Smooth muscle cell (in vitro differentiated cells): ENCODE data around the gene NLGN1. TPM values are rescaled to one million over a fixed set of nuclear protein-coding genes. Genes with fewer than 3 reads are reported as not detected.
A peak's percentile ranks its signal among the peaks of the same experiment; 100 is the strongest.

Source experiments
- DNase-seq: peaks from one replicate; lab custom pipeline; 2025; ENCODE audit not compliant: unreplicated experiment; lab: John Stamatoyannopoulos, UW
- H2AFZ ChIP-seq: fragments of 200-600 bp; sonication (generic); 2 replicates; pipeline ENCODE4 v1.6.0; 2016; ENCODE audit warnings: antibody characterized with exemption, low read depth, mild to moderate bottlenecking
- H3F3A ChIP-seq: fragments of 200-600 bp; sonication (generic); 2 replicates; pipeline ENCODE4 v1.6.0; 2017; ENCODE audit warnings: antibody characterized with exemption, low read depth
- H3K27ac ChIP-seq: fragments of 200-600 bp; sonication (generic); 2 replicates; pipeline ENCODE4 v1.5.1; 2016; ENCODE audit warnings: low read depth, mild to moderate bottlenecking
- H3K27me3 ChIP-seq: fragments of 200-600 bp; sonication (generic); 2 replicates; pipeline ENCODE4 v1.6.1; 2016; ENCODE audit warnings: low read depth, mild to moderate bottlenecking
- H3K36me3 ChIP-seq: fragments of 200-600 bp; sonication (generic); 2 replicates; pipeline ENCODE4 v1.5.1; 2016; ENCODE audit warnings: low read depth
- H3K4me1 ChIP-seq: fragments of 200-600 bp; sonication (generic); 2 replicates; pipeline ENCODE4 v1.5.1; 2016; ENCODE audit warnings: low read depth
- H3K4me2 ChIP-seq: fragments of 200-600 bp; sonication (generic); 2 replicates; pipeline ENCODE4 v1.6.0; 2016; ENCODE audit warnings: mild to moderate bottlenecking
- H3K4me3 ChIP-seq: fragments of 200-600 bp; sonication (generic); 2 replicates; pipeline ENCODE4 v1.5.1; 2016; ENCODE audit warnings: mild to moderate bottlenecking
- H3K79me2 ChIP-seq: fragments of 200-600 bp; sonication (generic); 2 replicates; pipeline ENCODE4 v1.6.0; 2016; ENCODE audit warnings: low read depth, mild to moderate bottlenecking
- H3K9ac ChIP-seq: fragments of 200-600 bp; sonication (generic); 2 replicates; pipeline ENCODE4 v1.6.0; 2016; ENCODE audit warnings: low read depth
- H3K9me3 ChIP-seq: fragments of 200-600 bp; sonication (generic); replicated peaks from 2 replicates; pipeline ENCODE4 v1.5.1; 2016; ENCODE audit warnings: low read depth
- H4K20me1 ChIP-seq: fragments of 200-600 bp; sonication (generic); 2 replicates; pipeline ENCODE4 v1.6.0; 2016; ENCODE audit warnings: low read depth
- CTCF ChIP-seq: fragments of 200-600 bp; sonication (generic); IDR thresholded peaks from 2 replicates; pipeline ENCODE4 v1.5.1; 2017; ENCODE audit warnings: borderline replicate concordance, mild to moderate bottlenecking, antibody characterized with exemption; ENCODE audit not compliant: insufficient read depth, poor library complexity, severe bottlenecking
- WGBS: methylation state at CpG from one replicate; pipeline ENCODE4 v1.1.7; 2016; ENCODE audit warnings: low lambda C conversion rate; 5-methylcytosine and 5-hydroxymethylcytosine counted together
- polyA plus RNA-seq: library from polyadenylated mRNA; unstranded; fragments of >200 nt; fragmentation: Nextera tagmentation; extraction: Ambion mirVana; gene quantifications from 2 replicates; pipeline ENCODE4 v1.2.1, GENCODE V29; 2016
- total RNA-seq: library from RNA; depleted of rRNA; stranded (reverse); fragments of >200 nt; gene quantifications from 2 replicates; pipeline ENCODE4 v1.2.3, GENCODE V29; 2014

Gene NLGN1
- total and polyA plus RNA-seq, 2 experiments from 2014 or later = 0.04 TPM; not detected in 1

- no peak overlapping the region for H3K4me2 ChIP-seq
- H3F3A ChIP-seq = no peaks in the 10 kb centered on the region
- TF ChIP-seq CTCF = no peak
- no peaks in the 10 kb centered on the region for H3K4me1 ChIP-seq
- no peak overlapping the region for H2AFZ ChIP-seq
- H3K9ac ChIP-seq = no peak overlapping the region
- no peaks in the 10 kb centered on the region for H3K36me3 ChIP-seq
- H3K9me3 ChIP-seq = no peaks in the 10 kb centered on the region
- H3K79me2 ChIP-seq = no peaks in the 10 kb centered on the region
- no peaks in the 10 kb centered on the region for H3K27me3 ChIP-seq
- WGBS = 92% methylated on average over 2 of the region's 2 CpGs
- H4K20me1 ChIP-seq = no peaks in the 10 kb centered on the region
- no peak overlapping the region for H3K27ac ChIP-seq
- no peak overlapping the region for H3K4me3 ChIP-seq
- no peak for DNase-seq
Observed at GRCh38 chr3:173901649-173902048, 504.1 kb downstream of the NLGN1 start.

- no peaks in the 10 kb centered on the region for H3F3A ChIP-seq
- no peaks in the 10 kb centered on the region for H3K9me3 ChIP-seq
- H3K9ac ChIP-seq = no peak overlapping the region
- no peak for DNase-seq
- H3K4me1 ChIP-seq = no peaks in the 10 kb centered on the region
- H3K4me3 ChIP-seq = no peak overlapping the region
- WGBS = 96% methylated on average over 1 of the region's 1 CpG
- no peak overlapping the region for H3K4me2 ChIP-seq
- H3K27me3 ChIP-seq = no peaks in the 10 kb centered on the region
- H3K27ac ChIP-seq = no peak overlapping the region
- H3K36me3 ChIP-seq = no peaks in the 10 kb centered on the region
- H4K20me1 ChIP-seq = no peaks in the 10 kb centered on the region
- no peak overlapping the region for H2AFZ ChIP-seq
- no peak for TF ChIP-seq CTCF
- no peaks in the 10 kb centered on the region for H3K79me2 ChIP-seq
Observed at GRCh38 chr3:173902401-173902800, 504.9 kb downstream of the NLGN1 start.

GRCh38 chr3:173902871-173903270 is 505.3 kb downstream of the NLGN1 start:
- Histone ChIP-seq H3K27me3 (no peaks in the 10 kb centered on the region), H3K79me2 (no peaks in the 10 kb centered on the region), H3K9ac (no peak overlapping the region), H4K20me1 (no peaks in the 10 kb centered on the region), H3F3A (no peaks in the 10 kb centered on the region), H2AFZ (no peak overlapping the region), H3K36me3 (no peaks in the 10 kb centered on the region), H3K9me3 (no peaks in the 10 kb centered on the region), H3K4me2 (peak overlapping the region; percentile 3), H3K4me3 (no peak overlapping the region), H3K4me1 (no peaks in the 10 kb centered on the region), H3K27ac (no peak overlapping the region)
- no peak for DNase-seq
- WGBS = 44% methylated on average over 2 of the region's 2 CpGs
- TF ChIP-seq CTCF = no peak

- 95% methylated on average over 1 of the region's 1 CpG for WGBS
- H3K27me3 ChIP-seq = no peaks in the 10 kb centered on the region
- H3K9ac ChIP-seq = no peak overlapping the region
- H3F3A ChIP-seq = no peaks in the 10 kb centered on the region
- no peaks in the 10 kb centered on the region for H3K9me3 ChIP-seq
- no peaks in the 10 kb centered on the region for H3K79me2 ChIP-seq
- H3K4me3 ChIP-seq = no peak overlapping the region
- no peak overlapping the region for H2AFZ ChIP-seq
- H4K20me1 ChIP-seq = no peaks in the 10 kb centered on the region
- no peaks in the 10 kb centered on the region for H3K36me3 ChIP-seq
- DNase-seq = no peak
- H3K4me2 ChIP-seq = no peak overlapping the region
- no peaks in the 10 kb centered on the region for H3K4me1 ChIP-seq
- no peak for TF ChIP-seq CTCF
- H3K27ac ChIP-seq = no peak overlapping the region
Observed at GRCh38 chr3:173905381-173905780, 507.8 kb downstream of the NLGN1 start.
